NCI-H2227 treated with DMSO at 0.1 percent for 48 hours (cell line): ENCODE data around the gene MCM5.
A peak's percentile ranks its signal among the peaks of the same experiment; 100 is the strongest.
"Not testable (repeated sequence)": the region's sequence is repeated elsewhere in the genome, so short reads cannot be mapped to it uniquely, and the experiment has no call there.

Source experiments
- DNase-seq: peaks from one replicate; lab custom pipeline; 2025; lab: John Stamatoyannopoulos, UW

The MCM5 gene

DNA sequence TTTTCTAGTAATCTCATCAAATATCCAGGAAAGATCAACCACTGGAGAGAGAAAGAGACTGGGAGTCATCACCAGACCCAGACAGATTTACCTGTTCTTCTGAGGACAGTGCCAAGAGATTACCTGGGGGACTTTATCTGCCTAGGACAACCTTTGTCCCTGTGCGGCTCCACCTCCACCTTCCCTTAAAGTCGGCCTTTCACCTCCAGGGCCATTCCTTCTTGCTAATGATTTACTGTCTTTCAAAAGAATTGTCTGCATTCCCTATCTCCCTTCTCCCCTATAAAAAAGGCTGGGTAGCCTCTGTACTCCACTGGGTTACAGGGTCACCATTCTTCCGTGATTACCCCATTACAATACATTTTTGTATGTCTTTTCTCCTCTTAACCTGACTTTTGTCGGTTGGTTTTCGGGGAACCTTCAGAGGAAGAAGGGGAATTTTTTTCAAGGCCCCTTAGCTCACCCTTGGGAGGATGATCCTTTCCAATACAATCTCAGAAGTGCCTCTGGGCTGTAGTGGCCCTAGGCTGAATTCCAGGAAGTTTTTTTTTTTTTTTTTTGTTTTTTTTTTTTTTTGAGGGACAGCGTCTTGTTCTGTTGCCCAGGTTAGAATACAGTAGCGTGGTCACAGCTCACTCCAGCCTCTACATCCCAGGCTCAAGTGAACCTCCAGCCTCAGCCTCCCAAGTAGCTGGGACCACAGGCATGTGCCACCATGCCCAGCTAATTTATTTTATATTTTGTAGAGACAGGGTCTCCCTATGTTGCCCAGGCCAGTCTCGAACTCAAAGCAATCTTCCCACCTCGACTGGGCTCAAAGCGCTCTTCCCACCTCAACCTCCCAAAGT, 20.6 kb upstream of the MCM5 start:
- DNase-seq, result no peak

DNA sequence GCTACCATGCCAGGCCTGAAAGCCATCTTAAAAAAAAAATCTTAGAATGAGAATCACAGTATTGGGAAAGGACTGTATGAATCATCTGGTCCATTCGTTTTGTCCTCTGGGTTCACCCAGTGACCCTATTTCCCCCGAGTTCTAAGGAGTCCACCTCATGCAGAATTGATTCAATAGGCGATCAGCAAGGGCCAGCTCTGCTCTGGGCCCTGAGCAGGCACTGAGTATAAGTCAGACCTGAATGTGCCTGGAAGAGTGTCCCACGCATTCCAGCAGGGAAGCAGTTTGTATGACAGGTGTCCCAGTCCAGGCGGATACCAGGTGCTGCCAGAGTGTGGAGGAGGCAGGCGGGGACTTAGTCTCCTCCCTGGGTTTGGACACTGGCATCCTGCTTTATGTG, 19.9 kb upstream of the MCM5 start:
- DNase-seq, result no peak

DNA sequence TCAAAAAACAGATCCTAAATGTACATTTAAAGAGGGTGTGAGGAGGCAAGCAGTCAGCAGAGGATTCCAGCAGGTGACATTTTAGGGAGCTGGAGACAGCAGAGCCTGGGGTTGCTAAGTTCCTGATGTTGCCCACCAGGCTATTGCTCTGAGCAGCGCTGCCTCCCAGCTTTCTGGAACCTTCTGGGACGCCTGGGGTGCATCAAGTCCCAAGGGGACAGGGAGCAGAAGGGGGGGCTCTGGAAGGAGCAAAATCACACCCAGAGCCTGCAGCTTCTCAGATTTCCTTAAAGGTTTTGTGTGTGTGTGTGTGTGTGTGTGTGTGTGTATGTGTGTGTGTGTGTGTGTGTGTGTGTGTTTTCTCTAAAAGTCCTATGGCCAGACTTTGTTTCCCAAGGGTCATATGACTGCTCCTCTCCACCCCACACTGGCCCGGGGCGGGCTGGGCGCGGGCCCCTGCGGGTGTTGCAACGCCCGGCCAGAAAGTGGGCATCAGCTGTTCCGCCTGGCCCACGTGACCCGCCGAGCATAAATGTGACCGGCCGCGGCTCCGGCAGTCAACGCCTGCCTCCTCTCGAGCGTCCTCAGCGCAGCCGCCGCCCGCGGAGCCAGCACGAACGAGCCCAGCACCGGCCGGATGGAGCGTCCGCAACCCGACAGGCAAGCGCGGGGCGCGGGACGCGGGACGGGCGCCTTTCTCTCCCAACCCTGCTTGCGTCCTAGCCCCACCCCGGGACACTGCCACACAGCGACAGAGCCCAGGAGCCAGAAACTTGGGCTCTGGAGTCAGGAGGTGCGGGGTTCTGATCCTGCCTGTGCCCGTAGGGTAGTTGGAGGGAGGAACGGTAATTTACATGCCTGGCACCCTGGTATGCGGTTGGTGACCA, 19.2 kb upstream of the MCM5 start, which contains the start of gene HMOX1:
Gene HMOX1, plus strand, starts transcription at position 560 of the 887 bp plus-strand sequence. Its CDS starts 78 bp downstream, at position 638.
- DNase-seq, result peak; percentile 60

DNA sequence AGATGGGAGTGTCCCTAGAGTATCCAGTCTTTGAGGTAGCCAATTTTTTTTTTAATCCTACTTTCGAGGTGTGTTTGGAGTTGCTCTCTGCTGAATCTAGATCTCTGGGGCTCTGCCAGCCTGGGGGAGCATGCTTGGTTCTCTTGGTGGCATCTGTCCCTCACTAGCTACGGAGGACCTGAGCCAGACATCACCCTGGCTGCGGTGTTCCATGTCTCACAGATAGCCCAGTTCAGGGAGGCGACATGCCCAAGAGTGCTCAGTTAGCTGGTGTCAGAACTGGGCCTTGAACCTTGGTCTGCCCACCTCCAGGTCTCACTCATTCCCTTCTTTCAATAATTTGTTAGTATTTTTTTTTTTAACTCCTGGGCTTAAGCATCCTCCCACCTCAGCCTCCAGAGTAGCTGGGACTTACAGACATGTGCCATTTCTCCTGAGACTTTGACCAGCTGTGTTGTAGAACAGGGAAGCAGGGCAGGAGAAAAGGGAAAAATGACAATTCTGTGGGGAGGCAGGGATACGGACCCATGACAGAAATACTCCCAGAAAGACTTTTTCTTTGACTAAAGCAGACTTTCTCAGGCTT, 18.4 kb upstream of the MCM5 start:
- DNase-seq, result no peak

DNA sequence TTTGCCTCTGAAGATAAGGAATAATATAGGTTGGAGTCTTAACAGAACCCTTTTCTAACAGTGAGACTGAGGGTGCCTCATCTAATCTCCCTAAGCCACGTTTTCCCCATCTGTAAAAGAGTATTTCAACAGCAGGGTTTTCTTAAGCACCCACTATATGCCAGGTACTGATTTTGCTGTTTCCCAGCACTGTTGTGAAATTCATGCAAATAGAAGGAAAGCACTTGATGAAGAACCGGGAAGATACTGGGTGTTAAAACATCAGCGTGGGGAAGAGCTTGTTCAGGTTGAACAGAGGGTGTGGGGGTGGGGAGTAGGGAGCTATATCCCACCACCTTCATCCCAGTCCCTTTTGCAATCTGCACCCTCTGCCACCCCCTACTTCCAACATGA, 16.3 kb upstream of the MCM5 start:
- no peak for DNase-seq

DNA sequence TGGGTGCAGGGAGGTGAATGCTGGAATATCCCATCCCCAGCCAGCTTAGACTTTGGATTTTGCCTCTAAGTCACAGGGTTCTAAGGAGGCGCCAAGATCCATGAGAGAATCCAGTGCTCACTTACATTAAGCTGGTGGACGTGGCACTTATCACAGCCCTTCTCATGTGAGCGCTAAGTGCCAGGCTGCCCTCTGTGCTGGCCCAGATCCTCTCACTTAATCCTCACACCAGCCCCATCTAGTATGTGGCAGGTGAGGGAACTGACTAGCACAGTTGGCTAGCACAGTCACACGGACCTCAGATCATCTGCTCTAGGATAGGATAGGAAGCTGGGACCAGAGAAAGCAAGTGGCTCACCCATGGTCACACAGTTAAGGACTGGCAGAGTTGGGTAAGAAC, 15.4 kb upstream of the MCM5 start:
- DNase-seq, result no peak

DNA sequence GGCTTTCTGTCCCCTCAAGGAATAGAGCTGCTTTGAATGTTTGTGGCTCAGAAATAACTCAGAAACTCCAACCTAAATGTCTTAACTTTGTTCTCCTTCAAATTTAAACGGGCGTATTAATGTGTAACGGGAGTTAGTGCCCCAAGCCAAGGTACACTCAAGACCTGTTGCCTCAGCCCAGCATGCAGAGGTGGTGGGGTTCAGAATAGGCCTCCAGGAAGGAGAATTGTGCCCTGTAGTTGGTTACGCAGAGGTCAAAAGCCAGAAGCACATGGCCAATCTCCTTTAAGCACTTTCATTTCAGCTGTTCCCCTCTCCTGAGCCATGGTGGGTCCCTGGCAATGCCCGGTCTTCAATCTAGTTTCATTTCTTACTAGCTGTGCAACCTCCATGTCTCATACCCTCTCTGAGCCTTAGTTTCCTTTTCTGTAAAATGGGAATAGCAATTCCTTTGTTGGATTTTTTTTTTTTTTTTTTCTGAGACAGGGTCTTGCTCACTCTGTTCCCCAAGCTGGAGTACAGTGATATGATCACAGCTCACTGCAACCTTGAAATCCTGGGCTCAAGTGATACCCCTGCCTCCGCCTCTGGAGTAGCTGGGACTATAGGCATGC, 14.9 kb upstream of the MCM5 start:
- no peak for DNase-seq

DNA sequence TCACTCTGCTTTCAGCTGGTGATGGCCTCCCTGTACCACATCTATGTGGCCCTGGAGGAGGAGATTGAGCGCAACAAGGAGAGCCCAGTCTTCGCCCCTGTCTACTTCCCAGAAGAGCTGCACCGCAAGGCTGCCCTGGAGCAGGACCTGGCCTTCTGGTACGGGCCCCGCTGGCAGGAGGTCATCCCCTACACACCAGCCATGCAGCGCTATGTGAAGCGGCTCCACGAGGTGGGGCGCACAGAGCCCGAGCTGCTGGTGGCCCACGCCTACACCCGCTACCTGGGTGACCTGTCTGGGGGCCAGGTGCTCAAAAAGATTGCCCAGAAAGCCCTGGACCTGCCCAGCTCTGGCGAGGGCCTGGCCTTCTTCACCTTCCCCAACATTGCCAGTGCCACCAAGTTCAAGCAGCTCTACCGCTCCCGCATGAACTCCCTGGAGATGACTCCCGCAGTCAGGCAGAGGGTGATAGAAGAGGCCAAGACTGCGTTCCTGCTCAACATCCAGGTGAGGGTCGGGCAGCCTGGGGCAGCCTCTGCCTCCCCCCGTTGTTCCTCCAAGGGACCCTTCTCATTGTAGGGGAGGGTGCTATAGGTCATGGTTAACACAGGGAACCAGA, 13.2 kb upstream of the MCM5 start:
- no peak for DNase-seq

DNA sequence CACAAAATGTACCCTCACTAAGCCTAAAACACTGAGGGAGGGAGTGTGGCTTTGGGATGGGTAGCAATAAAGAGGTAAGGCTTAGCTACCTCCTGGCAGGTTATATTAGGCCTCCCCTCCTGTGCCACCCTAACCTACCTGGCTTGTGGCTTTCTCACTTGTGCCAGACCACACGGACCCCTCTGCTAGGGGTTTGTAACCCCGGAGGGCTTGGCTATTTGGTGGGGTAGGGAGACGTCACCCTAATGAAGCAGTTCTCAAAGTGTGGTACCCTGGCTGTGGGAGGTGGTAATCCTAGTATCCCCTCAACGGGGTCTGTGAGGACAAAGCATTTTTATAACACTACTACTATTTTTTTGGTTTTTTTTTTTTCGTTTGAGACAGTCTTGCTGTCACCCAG, 9.0 kb upstream of the MCM5 start:
- DNase-seq, result no peak

DNA sequence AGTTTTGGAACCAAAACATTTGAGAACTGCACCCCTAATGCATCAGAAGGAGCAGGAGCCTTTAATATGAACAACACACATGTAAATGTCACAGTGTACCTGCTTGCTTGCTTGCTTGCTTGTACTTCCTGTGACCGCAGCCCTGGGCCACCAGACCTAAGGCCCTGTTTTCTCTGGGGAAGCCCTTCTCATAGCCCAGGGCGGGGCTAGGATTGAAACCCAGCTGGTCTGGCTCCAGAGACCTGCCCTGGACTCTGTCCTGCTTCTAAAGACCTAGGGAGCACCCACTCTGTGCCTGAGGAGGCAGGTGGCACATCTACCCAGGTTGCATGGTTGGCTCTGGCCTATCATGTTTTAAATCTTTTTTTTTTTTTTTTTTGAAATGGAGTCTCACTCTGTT, 7.6 kb upstream of the MCM5 start:
- no peak for DNase-seq

DNA sequence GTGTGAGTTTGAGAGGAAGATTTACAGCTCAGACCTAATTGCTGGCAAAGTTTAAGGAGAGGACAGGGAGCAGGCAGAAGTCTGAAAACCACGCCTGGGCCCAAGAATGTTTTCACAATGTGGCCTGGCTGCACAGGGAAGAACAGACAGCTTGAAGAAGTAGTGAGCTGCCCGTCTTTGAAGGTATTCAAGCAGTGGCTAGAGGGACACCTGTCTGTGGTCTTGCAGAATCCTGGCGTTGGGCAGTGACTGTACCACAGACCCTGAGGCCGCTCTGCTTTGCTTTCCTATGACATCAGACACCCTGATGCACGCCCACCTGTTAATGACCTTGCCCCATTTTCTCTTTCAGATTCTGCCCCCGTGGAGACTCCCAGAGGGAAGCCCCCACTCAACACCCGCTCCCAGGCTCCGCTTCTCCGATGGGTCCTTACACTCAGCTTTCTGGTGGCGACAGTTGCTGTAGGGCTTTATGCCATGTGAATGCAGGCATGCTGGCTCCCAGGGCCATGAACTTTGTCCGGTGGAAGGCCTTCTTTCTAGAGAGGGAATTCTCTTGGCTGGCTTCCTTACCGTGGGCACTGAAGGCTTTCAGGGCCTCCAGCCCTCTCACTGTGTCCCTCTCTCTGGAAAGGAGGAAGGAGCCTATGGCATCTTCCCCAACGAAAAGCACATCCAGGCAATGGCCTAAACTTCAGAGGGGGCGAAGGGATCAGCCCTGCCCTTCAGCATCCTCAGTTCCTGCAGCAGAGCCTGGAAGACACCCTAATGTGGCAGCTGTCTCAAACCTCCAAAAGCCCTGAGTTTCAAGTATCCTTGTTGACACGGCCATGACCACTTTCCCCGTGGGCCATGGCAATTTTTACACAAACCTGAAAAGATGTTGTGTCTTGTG, 6.6 kb upstream of the MCM5 start:
- no peak for DNase-seq

DNA sequence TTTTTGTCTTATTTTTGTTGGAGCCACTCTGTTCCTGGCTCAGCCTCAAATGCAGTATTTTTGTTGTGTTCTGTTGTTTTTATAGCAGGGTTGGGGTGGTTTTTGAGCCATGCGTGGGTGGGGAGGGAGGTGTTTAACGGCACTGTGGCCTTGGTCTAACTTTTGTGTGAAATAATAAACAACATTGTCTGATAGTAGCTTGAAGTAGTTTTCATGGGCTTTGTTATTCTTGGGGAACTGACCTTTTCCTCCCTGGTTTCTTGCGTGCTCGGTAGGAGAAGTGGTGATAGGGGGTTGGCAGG, 6.0 kb upstream of the MCM5 start:
- DNase-seq, result no peak

DNA sequence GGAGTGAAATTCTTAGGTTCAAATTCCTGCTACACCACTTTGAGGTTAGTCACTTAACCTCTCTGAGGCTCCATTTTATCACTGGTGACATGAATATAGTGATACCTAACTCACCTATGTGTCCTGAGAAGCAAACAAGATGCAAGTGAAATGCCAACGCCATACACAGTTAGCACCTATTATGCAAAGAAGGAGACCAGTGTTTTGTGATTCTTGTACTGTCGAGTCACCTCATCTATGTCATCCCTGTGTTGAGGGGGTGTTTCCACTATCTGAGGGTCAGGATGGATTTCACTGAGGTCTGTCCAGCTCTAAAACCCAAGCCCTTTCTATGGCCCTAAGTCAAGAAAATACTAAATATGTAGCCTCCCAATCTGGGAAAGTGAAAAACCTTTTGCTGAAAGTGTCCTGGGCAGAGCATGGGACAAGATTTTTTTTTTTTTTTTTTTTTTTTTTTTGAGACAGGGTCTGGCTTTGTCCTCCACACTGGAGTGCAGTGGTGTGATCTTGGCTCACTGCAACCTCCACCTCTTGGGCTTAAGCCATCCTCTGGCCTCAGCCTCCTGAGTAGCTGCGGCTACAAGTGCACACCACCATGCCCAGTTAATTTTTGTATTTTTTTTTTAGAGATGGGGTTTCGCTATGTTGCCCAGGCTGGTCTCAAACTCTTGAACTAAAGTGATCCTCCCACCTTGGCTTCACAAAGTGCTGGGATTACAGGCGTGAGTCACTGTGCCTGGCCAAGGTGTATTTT, 5.0 kb upstream of the MCM5 start:
- no peak for DNase-seq

DNA sequence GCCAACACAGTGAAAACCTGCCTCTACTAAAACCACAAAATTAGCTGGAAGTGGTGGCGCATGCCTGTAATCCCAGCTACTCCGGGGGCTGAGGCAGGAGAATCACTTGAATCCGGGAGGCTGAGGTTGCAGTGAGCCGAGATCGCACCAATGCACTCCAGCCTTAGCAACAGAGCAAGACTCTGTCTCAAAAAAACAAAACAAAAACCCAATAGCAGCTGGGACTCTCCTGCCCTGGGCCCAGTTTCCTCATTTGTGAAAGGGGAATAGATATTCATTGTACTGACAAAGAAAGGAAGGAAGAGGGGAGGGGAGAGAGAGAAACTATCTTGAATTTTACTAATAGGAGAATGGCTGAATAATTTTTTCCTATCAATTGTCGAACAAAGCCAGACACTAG, 3.3 kb upstream of the MCM5 start:
- not testable (repeated sequence) for DNase-seq

DNA sequence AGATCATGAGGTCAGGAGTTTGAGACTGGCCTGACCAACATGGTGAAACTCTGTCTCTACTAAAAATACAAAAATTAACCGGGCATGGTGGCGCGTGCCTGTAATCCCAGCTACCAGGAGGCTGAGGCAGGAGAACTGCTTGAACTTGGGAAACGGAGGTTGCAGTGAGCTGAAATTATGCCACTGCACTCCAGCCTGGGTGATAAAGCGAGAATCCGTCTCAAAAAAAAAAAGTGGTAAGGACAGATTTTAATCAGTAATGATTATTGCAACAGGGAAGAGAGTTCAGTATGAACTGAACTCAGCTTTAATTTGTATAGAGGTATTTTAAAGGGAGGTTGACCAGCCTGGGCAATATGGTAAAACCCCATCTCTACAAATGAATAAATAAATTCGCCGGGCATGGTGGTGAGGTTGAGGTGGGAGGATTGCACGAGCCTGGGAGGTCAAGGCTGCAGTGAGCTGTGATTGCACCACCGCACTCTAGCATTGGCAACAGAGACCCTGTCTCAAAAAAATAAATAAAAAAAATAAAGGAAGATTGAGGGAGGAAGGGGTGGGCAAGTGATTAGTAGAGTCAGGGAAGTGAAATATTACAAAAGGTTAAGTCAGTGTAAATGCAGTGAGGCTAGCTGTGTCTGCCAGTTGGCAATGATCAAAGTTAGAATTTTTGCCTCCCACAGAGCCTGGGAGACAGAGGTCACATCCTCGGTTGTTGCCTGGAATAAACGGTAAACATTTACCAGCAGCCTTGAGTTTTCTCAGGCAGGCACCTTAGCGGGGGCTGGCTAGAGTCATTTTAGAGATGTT, 2.6 kb upstream of the MCM5 start:
- DNase-seq, result peak; percentile 20

DNA sequence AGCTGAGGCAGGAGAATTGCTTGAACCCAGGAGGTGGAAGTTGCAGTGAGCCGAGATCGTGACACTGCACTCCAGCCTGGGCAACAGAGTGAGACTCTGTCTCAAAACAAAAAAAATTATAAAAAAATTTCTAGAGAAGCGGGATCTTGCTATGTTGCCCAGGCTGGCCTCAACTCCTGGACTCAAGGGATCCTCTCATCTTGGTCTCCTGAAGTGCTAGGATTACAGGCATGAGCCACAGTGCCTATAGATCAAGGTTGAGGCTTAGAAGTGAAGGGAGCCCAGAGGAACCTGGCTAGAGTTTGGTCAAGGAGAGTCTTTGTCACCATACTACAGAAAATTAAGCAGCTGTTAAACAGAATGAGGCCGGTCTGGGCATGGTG, 1.4 kb upstream of the MCM5 start:
- DNase-seq, result no peak

DNA sequence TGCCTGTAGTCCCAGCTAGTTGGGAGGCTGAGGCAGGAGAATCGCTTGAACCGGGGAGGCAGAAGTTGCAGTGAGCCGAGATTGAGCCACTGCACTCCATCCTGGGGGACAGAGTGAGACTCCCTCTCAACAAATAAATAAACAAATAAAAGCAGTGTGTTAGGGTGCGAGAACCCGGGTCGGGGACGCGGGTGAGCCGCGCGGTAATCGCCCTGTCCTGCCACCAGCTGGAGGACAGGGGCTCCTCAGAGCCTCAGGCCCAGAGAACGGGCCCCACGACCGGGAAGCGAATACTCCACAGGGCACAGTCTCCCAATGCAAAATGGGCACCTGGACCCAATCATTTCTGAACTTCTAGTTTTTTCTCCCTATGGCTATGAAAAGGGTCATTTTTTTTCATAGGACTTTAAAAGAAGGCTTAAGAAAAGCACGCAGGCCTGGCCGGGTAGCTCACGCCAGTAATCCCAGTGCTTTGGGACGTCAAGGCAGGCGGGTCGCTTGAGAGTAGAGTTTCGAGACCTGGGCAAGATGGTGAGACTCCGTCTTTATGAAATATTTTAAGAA, 744 bp upstream of the MCM5 start:
- DNase-seq, result peak; percentile 31

DNA sequence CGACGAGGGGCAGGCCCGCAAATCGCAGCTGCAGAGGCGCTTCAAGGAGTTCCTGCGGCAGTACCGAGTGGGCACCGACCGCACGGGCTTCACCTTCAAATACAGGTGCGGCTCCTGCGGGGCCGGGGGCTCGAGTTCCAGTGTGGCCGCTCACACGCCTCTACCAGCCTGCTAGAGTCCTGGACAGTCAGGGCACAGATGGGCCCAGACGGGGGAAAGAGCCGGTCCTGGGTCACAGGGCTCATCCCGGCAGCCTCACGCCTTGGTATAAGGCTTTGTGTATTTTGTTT, 506 bp downstream of the MCM5 start:
- no peak for DNase-seq

DNA sequence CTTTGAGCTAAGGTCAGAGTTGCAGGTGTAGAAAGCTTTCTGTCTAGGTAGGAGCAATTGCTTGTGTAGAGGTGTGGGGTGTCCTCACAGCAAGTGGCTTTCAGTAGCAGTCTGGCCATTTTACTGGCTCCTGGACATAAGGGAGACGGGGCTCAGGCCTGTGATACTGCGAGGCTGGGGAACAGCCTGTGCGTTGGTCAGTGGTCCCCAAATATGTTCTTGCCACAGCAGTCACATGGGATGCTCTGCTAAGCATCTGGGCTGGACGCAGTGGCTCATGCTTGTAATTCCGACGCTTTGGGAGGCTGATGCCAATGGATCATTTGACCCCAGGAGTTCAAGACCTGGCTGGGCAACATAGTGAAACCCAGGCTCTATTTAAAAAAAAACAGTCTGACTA, 1.9 kb downstream of the MCM5 start:
- no peak for DNase-seq
